Measurements from ENCODE around the gene SURF1. TPM values are rescaled to one million over a fixed set of nuclear protein-coding genes. Genes with fewer than 3 reads are reported as not detected.
"Not testable (repeated sequence)": the region's sequence is repeated elsewhere in the genome, so short reads cannot be mapped to it uniquely, and the experiment has no call there.

Gene SURF1
- total RNA-seq, 1 donor: 22.9 TPM

DNA sequence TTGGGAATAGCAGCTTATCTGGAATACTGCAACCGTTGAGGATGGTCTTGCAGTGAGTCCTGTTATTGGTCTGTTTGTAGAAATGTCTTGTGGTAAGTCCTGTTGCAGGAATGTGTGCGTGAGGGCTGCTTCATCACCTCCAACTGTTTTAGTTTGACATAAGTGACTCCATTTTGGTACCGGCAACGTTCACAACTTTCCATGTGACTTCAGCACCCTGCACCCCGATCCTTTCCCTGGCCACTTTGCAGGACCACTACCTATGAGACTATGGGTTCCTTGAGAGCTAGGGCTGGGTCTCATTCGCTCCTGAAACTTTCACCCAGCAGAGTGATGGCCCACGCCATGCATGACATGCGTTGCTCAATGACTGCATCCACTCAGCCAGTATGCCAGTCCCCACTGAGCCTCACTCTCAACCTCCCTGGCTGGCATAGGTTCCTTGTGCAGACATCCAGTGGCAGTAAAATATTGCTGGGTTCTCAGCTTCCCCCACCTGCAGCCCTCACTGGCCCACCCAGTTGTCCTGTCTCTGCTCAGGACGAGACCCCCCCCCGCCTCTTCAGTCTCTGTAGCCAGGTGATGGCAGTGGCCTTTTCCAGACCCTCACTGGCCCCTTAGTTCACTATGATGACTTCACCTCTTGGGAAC is 28.3 kb downstream of the SURF1 start:
- DNase-seq (ENCODE audit: low read depth in 2 of 3, low spot score in 2 of 3): no peak

DNA sequence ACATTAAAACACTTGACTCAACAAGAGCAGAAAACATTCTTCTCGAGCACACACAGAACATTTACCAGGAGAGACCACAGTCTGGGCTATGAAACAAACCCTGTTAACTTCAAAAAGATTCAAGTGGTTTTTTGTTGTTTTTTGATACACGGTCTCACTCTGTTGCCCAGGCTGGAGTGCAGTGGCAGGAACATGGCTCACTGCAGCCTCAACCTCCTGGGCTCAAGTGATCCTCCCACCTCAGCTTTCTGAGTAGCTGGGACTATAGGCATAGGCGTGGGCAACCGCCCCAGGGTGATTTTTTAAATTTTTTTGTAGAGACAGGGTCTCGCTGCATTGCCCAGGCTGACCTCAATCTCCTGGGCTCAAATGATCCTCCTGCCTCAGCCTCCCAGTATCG is 29.3 kb downstream of the SURF1 start:
- not testable (repeated sequence) for DNase-seq (ENCODE audit: low read depth in 2 of 3, low spot score in 2 of 3)

DNA sequence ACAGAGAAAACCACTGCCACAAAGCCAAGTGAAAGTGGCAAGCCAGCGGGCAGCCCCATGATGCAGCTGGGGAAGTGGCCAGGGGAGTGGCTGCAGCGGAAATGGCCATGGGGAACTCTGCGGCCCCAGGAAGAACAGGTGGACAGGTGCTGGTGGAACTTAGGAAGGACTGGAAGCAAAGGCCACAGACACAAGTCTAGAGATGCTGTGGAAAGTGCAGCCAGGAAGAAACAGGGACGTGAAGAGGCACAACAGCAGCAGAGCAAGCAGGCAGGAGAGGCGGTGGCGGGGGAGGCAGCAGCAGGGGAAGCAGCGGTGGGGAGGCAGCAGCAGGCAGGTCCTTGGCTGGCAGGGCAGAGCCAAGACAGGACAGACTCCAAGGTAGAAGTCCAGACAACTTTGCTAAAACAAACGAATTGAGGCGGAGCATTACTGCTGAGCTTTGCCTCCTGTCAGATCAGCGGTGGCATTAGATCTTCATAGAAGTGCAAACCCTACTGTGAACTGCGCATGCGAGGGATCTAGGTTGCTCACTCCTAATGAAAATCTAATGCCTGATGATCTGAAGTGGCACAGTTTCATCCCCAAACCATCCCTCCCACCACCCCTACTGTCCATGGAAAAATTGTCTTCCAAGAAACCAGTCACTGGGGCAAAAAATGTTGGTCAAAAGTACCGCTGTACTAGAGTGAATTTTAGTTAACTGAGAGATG is 32.1 kb downstream of the SURF1 start:
- no peak for DNase-seq (ENCODE audit: low read depth in 2 of 3, low spot score in 2 of 3)

DNA sequence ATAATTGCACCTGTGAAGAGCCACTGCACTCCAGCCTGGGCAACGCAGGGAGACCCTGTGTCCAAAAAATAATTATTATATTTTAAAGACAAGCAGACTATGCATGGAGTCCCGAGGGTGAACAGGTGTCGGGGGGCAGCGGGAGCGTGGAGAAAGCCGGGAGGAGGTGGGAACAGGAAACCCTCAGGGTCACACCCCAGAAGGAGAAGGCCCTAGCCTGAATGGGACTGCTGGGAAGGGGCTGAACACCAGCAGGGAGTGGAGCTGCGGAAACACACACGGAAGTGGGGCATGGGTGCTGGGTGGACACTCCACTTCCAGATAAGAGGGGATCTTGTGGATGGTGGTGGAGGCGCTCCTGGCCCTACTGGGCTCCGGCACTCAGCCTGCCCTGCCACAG is 33.1 kb downstream of the SURF1 start:
- no peak for DNase-seq (ENCODE audit: low read depth in 2 of 3, low spot score in 2 of 3)

DNA sequence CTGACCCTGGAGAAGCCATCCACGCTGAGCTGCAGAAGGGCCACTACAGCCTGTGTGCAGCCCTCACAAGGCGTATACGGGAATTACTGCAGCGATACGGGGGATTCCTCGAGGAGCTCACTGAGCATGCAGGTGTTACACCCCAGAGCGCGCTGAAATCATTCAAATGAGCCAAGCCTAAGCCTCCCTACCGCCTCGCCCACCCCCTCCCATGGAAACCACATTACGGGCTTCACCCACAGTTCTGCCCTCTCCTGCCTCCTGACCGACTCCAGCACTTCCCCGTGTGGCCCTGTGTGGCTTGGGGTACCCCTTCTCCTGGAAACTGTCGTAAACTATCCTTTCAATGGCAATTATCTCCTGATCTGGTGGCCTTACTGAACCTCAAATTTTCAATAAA is 33.6 kb downstream of the SURF1 start:
- no peak for DNase-seq (ENCODE audit: low read depth in 2 of 3, low spot score in 2 of 3)

DNA sequence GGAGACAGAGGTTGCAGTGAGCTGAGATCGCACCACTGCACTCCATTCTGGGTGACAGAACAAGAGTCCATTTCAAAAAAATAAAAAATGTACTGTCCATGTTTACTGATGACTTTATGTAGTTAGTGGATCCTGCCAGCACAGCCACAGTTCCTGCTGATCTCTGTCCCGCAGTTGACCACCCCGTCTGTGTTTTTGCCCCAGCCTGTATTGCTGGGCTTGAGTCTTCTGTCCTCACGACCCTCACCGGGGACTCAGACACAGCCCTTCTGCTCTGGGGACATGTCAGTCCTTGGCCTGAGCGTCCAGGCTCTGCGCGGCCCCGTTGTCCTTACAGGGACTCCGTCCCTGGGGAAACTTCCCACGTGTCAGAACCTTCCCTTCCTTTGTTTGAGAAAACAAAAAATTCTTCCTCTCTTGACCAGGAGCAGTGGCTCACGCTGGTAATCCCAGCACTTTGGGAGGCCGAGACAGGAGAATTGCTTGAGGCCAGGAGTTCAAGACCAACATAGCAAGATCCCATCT is 34.8 kb downstream of the SURF1 start:
- DNase-seq (ENCODE audit: low read depth in 2 of 3, low spot score in 2 of 3): no peak

DNA sequence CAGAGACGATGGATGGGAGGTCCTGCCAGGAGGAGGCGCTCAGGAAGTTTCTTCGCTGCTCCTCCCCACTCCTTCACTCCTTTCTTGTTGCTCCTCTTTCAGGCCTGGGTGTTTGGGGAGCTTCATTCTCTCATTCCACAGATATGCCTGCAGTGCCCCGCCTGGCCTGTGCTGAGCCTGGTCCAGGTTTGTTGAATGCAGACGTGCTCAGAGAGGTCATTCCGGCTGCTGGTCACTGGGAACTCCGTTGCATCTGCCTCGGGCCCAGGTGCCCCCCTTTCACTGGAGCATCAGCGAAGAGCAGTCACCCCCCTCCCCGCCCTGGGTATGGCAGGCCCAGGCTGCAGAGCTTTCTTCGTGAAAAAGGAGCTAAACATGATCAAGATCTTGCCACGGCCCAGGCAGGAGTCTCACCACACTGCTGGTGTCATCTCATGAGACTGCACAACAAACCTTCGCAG is 35.8 kb downstream of the SURF1 start:
- DNase-seq (ENCODE audit: low read depth in 2 of 3, low spot score in 2 of 3): no peak

DNA sequence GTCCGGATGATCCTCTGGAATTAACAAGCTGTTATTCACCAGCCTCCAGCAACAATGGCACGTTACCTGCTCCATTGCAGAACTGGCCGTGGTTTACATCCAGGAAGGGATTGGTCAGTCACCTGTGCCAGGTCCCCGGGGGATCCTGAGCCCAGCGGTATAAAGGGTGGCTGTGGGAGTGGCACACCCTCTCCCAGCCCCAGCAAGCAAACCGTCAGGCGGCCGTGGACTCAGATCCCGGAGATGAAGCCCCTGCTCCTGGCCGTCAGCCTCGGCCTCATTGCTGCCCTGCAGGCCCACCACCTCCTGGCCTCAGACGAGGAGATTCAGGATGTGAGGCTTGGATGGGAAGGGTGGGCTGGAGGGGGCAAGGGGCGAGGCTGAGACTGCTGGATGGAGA is 38.7 kb downstream of the SURF1 start:
- not testable (repeated sequence) for DNase-seq (ENCODE audit: low read depth in 2 of 3, low spot score in 2 of 3)

DNA sequence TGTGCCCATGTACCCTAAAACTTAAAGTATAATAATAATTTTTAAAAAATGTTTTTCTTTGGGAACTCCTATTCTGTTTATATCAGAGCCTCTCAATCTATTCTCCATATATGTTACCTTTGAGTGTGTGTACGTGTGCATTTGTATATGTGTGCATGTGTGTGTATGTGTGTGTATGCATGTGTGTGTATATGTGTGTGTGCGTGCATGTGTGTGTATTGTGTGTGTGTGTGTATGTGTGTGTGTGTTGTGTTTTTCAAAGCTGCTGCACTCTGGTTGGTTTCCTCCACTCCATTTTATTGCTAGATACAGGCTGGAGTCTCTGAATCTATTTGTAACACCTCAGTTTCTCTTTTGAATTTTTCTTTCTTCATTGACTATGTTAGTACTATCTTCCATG is 40.3 kb downstream of the SURF1 start:
- DNase-seq (ENCODE audit: low read depth in 2 of 3, low spot score in 2 of 3): no peak

DNA sequence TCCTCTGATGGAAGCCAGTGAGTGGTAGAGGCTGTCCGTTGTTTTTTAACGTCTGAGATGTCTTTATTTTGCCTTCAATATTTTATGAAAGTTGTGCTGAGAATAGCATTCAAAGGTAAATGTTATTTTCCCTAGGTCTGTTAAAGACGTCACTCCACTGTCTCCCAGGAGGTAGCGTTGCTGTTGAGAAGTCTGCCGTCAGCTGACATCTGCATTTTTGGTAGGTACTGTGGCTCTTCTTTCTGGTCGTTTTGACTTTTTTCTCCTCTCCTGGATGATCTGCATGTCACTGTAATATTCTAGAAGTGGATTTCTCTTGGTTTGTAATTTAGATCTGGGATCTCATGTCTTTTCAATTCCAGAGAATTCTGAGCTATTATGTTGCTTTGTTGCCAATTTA is 46.7 kb downstream of the SURF1 start:
- DNase-seq (ENCODE audit: low read depth in 2 of 3, low spot score in 2 of 3): no peak

DNA sequence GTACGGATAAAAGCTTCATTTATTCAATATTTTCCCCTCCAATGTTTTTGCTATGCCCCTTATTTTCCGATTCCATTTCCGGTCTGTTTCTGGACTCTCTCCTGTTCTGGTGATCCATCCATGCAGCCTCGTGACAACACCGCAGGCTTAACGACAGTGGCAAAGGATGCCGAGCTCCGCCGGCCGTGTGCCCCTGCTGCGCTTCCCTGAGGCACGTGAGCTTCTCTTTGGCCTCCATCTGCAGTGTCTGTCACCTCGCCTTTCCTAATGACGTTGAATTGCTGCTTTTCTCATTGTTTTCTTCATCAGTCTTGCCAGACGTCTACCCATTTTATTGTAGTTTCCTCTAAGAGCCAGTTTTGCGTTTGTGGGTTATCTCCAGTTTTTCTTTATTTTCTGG is 49.0 kb downstream of the SURF1 start:
- no peak for DNase-seq (ENCODE audit: low read depth in 2 of 3, low spot score in 2 of 3)

DNA sequence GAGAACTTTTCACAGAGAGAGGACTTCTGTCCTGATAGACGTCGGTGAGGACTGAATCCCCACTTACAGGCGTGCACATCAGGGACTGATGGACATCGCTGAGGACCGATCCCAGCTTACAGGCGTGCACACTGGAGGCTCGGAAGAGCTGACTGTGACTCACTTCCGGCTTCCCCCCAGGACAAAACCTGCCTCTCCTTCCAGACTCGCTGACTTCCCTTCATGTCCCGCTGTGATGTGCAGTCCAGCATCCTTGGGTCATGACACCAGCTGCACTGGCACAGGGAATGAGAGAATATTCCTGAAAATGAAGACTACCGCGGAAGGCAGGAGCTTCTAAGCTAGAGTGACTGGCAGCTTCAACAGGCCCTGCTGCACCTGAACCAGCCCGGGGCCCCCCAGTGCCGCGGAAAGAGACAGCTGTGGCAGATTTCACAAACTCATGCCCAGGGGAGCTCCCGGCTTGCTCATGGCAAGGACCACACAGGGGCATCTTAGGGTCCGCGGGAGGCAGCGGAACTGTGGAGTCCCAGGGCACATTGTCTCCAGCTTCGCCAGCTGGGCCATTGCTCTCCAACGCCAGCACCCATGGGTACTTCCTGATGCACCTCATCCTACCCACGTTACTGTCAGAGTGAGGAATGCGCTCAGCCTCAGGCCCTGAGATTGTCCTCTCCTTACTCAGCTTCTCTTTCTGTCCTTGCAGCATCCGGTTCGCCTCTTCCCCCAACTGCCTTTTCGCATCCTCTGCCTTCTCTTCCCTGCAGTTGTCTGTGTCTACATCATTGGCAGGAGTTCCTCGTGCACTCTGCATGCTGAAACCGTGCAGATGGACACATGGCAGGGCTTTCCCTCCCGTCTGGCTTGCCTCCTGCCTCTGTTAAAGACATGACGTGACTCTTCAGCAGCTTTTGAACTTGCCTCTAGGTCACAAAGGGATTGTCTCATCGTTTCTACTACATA is 49.8 kb downstream of the SURF1 start:
- no peak for DNase-seq (ENCODE audit: low read depth in 2 of 3, low spot score in 2 of 3)

DNA sequence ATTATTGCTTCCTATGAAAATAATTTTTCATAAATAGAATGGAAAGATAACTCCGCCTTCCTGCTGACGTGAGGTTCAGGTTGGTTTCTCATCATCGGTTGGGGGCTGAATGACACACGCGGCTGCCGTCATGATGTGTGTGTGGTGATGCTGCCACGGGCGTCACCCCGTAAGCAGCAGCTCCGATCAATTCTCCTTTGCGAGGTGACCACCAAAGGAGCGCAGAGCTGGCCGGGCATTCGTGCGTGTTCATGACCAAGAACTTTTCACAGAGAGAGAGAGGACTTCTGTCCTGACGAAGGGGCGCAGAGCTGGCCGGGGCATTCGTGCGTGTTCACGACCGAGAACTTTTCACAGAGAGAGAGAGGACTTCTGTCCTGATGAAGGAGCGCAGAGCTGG is 50.6 kb downstream of the SURF1 start:
- no peak for DNase-seq (ENCODE audit: low read depth in 2 of 3, low spot score in 2 of 3)

DNA sequence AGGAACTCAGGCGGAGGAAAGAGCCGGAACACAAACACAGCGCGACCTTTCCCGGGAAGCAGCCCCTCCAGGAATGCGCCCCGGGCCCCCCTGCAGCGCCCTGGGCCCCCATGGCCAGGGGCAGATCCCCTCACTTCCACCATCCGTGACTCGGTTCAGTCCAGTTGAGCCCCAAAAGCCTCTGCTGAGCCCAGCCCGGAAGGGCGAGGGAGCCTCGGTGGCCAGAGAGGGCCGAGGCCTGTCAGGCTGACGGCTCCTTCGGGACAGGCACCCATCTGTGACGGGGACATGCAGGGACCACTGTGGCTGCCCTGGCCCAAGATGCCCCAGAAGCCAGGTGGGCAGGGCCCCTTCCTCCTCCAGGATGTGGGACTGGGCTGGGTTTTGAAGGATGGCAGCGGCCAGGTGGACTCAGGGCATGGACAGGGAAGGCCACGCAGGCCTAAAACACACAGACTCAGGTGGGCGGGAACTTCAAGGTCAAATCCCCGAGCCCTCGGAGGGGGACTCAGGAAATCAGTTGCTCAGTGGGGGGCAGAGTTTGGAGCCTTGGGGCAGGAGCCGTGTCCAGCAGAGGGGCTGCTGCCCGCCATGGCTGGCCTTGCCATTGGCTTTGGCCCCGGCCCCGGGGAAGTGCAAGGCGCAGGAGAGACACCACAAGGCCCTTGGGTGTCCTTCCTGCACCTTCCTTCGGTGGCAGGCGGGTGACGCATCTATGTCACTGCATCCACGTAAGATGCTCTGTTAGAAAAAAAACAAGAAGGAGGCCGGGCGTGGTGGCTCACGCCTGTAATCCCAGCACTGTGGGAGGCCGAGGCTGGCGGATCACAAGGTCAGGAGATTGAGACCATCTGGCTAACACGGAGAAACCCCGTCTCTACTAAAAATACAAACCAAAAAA is 51.6 kb downstream of the SURF1 start:
- DNase-seq (ENCODE audit: low read depth in 2 of 3, low spot score in 2 of 3): no peak

DNA sequence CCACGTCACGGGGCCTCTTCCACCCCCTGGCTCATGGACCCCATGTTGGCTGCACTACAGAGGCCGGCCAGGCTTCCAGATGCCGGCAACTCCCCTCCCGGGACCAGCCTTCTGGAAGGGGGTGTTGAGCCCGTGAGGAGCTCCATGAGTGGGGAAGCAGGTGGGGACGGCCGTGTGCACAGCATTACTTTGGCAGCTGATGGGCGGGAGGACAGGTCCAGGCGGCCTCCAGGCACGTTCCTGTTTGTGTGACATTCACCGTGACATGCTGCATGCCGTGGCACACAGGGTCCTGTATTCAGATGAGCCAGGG is 52.2 kb downstream of the SURF1 start:
- DNase-seq (ENCODE audit: low read depth in 2 of 3, low spot score in 2 of 3): no peak

DNA sequence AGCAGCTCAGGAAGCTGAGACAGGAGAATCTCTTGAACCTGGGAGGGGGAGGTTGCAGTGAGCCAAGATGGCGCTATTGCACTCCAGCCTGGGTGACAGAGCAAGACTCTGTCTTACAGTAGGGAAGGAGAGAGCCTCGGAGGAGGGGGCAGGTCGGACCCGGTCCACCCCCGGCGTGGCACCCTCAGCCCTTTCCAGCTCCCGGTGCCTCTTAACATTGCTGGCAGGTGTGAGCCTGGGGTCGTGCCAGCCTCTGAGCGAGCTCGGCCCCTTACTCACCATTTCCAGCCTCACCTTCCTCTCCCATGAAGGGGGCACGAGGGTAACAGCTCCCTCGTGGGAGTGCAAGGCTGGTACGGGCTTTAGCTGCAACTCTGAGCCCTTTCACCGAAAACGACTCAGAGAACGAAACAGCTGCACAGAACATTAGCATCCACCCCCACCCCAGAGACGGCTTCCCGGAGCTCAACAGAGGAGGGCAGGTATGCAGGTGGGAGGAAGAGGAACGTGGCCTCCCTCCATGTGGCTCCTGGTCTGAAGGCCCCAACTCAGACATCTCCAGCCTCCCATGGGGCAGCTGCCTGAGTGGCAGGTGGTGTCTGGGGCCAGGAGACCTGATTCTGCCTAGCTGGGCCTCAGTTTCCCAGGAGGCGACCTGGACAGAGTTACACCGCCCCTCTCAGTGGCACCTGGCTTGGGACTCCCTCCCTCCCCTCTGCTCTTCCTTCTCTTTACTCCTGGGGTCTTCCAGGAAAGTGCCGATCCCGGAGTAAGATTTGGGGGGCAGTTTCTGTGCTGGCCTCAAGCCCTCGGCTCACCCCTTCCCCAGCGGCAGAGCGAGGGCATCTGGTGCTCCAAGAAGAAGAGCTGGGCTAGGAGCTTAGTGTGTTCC is 52.8 kb downstream of the SURF1 start:
- no peak for DNase-seq (ENCODE audit: low read depth in 2 of 3, low spot score in 2 of 3)
